ENCODE measurements around the gene ANKRD55. TPM values are rescaled to one million over a fixed set of nuclear protein-coding genes. Genes with fewer than 3 reads are reported as not detected.
"Not testable (repeated sequence)": the region's sequence is repeated elsewhere in the genome, so short reads cannot be mapped to it uniquely, and the experiment has no call there.

Gene ANKRD55
- polyA plus RNA-seq, 1 of the 3 experiments (the other 2 are of a cell fraction), result not detected

- no peak for TF ChIP-seq REST (IDR thresholded peaks at IDR 0.05; ENCODE audit: low read depth, low read length)
Observed at GRCh38 chr5:56158331-56158960, 74.7 kb downstream of the ANKRD55 start (continued).

DNA sequence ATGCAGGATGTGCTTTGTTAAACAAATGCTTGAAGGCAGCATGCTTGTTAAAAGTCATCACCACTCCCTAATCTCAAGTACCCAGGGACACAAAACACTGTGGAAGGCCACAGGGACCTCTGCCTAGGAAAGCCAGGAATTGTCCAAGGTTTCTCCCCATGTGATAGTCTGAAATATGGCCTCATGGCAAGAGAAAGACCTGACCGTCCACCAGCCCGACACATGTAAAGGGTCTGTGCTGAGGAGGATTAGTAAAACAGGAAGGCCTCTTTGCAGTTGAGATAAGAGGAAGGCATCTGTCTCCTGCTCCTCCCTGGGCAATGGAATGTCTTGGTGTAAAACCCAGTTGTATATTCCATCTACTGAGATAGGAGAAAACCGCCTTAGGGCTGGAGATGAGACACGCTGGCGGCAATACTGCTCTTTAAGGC, 75.9 kb downstream of the ANKRD55 start:
- WGBS (ENCODE audit: low lambda C conversion rate), result 89% methylated on average over 5 of the region's 5 CpGs
- H3K9me3 ChIP-seq; H3K36me3 ChIP-seq (replicated peaks in 1 of 2; ENCODE audit: control insufficient read depth in 1 of 2, insufficient read depth in 2 of 2, low read length in 1 of 2); DNase-seq; H4K20me1 ChIP-seq (ENCODE audit: insufficient read depth); CTCF ChIA-PET; H3K4me1 ChIP-seq (ENCODE audit: control insufficient read depth in 1 of 2, insufficient read depth in 2 of 2, low read depth in 1 of 2, low read length in 1 of 2); H3K79me2 ChIP-seq (ENCODE audit: insufficient read depth); H3K9ac ChIP-seq; H3K9me2 ChIP-seq; POLR2A ChIA-PET; H3K27ac ChIP-seq (ENCODE audit: low read depth in 2 of 2, low read length in 1 of 2); H3K4me3 ChIP-seq (ENCODE audit: low read depth in 2 of 2, low read length in 1 of 2); H3K27me3 ChIP-seq (ENCODE audit: insufficient read depth); H3F3A ChIP-seq (replicated peaks; ENCODE audit: insufficient read depth); H2AFZ ChIP-seq (ENCODE audit: low read depth); H3K4me2 ChIP-seq: not testable (repeated sequence)

DNA sequence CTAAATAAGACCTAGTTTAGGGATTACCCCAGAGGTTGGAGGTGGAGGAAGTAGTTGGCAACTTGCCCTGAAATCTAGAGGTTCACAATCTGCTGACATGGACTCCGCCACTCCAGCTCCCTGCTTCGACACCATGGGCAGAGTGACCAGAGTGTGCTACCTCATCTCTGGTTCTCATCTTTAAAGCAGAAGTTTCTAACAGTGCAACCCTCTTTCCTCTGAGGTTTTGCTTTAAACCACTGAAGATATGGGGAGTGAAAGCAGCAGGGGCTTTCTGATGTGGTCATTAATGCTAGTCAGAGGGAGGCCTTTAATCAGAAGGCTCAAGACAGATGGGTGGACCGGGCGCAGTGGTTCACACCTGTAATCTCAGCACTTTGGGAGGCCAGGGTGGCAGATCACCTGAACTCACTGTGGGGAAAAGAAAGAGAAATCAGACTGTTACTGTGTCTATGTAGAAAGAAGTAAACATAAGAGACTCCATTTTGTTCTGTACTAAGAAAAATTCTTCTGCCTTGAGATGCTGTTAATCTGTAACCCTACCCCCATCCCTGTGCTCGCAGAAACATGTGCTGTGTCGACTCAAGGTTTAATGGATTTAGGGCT, 76.4 kb downstream of the ANKRD55 start:
- H3K9me3 ChIP-seq; H3K36me3 ChIP-seq (replicated peaks in 1 of 2; ENCODE audit: control insufficient read depth in 1 of 2, insufficient read depth in 2 of 2, low read length in 1 of 2); H3K4me2 ChIP-seq; H4K20me1 ChIP-seq (ENCODE audit: insufficient read depth); H3K79me2 ChIP-seq (ENCODE audit: insufficient read depth); H3K4me1 ChIP-seq (ENCODE audit: control insufficient read depth in 1 of 2, insufficient read depth in 2 of 2, low read depth in 1 of 2, low read length in 1 of 2); CTCF ChIA-PET; H3F3A ChIP-seq (replicated peaks; ENCODE audit: insufficient read depth); H2AFZ ChIP-seq (ENCODE audit: low read depth); H3K9ac ChIP-seq; H3K27me3 ChIP-seq (ENCODE audit: insufficient read depth); H3K27ac ChIP-seq (ENCODE audit: low read depth in 2 of 2, low read length in 1 of 2); H3K4me3 ChIP-seq (ENCODE audit: low read depth in 2 of 2, low read length in 1 of 2); DNase-seq; POLR2A ChIA-PET; H3K9me2 ChIP-seq: not testable (repeated sequence)
- 94% methylated on average over 6 of the region's 6 CpGs for WGBS (ENCODE audit: low lambda C conversion rate)

DNA sequence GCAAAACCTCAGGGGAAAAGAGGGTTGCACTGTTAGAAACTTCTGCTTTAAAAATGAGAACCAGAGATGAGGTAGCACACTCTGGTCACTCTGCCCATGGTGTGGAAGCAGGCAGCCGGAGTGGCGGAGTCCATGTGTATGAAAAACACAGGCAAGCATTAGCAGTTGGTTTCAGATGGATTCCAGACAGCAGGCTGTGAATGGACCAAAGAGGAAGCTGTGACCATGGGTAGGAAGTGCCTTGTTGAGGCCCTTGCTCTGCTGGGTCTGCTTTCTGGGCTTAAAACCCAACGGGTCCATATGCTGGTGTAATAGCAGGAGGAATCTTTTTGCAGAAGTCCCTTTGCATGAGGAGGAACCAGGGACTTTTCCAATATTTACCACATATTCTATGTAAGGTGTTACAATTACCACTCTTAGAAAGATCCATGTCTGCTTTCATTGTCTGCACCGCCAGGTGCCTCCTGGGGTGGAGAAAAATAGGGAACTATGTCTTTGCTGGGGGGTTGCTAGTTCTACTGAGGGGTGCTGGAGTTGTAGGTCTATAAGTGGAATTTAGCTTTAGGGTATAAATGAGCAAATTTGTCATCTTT, 77.0 kb downstream of the ANKRD55 start:
- H3F3A ChIP-seq (replicated peaks; ENCODE audit: insufficient read depth), result peaks cover 6% of the 10 kb centered on the region
- CTCF ChIA-PET, result no interaction called here
- no peak overlapping the region for H3K9ac ChIP-seq
- H3K4me1 ChIP-seq (ENCODE audit: control insufficient read depth in 1 of 2, insufficient read depth in 2 of 2, low read depth in 1 of 2, low read length in 1 of 2), result no peaks in the 10 kb centered on the region; a peak in 1 of 4 replicates
- no peaks in the 10 kb centered on the region for H3K9me3 ChIP-seq
- no peaks in the 10 kb centered on the region for H3K27me3 ChIP-seq (ENCODE audit: insufficient read depth)
- H2AFZ ChIP-seq (ENCODE audit: low read depth), result no peak overlapping the region
- TF ChIP-seq RFX5 (IDR thresholded peaks at IDR 0.05; ENCODE audit: low read length) (no peak), SIN3A (IDR thresholded peaks at IDR 0.05; ENCODE audit: borderline replicate concordance, low read depth, low read length) (no peak), TEAD4 (IDR thresholded peaks at IDR 0.05; ENCODE audit: borderline replicate concordance, insufficient read depth) (no peak), EZH2phosphoT487 (IDR thresholded peaks at IDR 0.05; ENCODE audit: borderline replicate concordance, low read depth) (no peak), ZBTB33 (IDR thresholded peaks at IDR 0.05; ENCODE audit: borderline replicate concordance, low read depth) (no peak)
- TF ChIP-seq, protein P1, sequence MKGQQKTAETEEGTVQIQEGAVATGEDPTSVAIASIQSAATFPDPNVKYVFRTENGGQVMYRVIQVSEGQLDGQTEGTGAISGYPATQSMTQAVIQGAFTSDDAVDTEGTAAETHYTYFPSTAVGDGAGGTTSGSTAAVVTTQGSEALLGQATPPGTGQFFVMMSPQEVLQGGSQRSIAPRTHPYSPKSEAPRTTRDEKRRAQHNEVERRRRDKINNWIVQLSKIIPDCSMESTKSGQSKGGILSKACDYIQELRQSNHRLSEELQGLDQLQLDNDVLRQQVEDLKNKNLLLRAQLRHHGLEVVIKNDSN (IDR thresholded peaks at IDR 0.05; ENCODE audit: borderline replicate concordance, low read depth), result no peak
- POLR2A ChIA-PET, result no interaction called here
- H3K9me2 ChIP-seq, result no peaks in the 10 kb centered on the region
- no peaks in the 10 kb centered on the region for H4K20me1 ChIP-seq (ENCODE audit: insufficient read depth)
- WGBS (ENCODE audit: low lambda C conversion rate), result 90% methylated on average over 4 of the region's 4 CpGs
- H3K79me2 ChIP-seq (ENCODE audit: insufficient read depth), result no peaks in the 10 kb centered on the region
- no peak overlapping the region for H3K27ac ChIP-seq (ENCODE audit: low read depth in 2 of 2, low read length in 1 of 2)
- DNase-seq, result no peak
- H3K4me3 ChIP-seq (ENCODE audit: low read depth in 2 of 2, low read length in 1 of 2), result no peak overlapping the region
- no peaks in the 10 kb centered on the region for H3K36me3 ChIP-seq (replicated peaks in 1 of 2; ENCODE audit: control insufficient read depth in 1 of 2, insufficient read depth in 2 of 2, low read length in 1 of 2)
- H3K4me2 ChIP-seq, result no peak overlapping the region
